GM18907 (cell line): ENCODE data around the gene RNF166.

ENCODE experiments used
- ATAC-seq: cut with Tn5 transposase; IDR thresholded peaks from one replicate; pipeline ENCODE4 v1.9.1; 2021; ENCODE audit warnings: mild to moderate bottlenecking, moderate library complexity; ENCODE audit not compliant: unreplicated experiment

The RNF166 gene

GRCh38 chr16:88655053-88655732 lies 51.0 kb downstream of the RNF166 start:
- ATAC-seq = no peak

- no peak for ATAC-seq
Observed at GRCh38 chr16:88654363-88655052, 51.7 kb downstream of the RNF166 start.

- no peak for ATAC-seq
Observed at GRCh38 chr16:88653596-88654362, 52.4 kb downstream of the RNF166 start.

GRCh38 chr16:88653101-88653500 lies 53.1 kb downstream of the RNF166 start:
- ATAC-seq = no peak

GRCh38 chr16:88652762-88653063 lies 53.5 kb downstream of the RNF166 start:
- ATAC-seq = no peak

- peak; percentile 5 for ATAC-seq
Observed at GRCh38 chr16:88651989-88652761, 54.0 kb downstream of the RNF166 start.

- ATAC-seq = peak; percentile 72
Observed at GRCh38 chr16:88651276-88651988, 54.8 kb downstream of the RNF166 start.

GRCh38 chr16:88650749-88651275 lies 55.4 kb downstream of the RNF166 start, which contains the start of gene CYBA:
Gene CYBA, minus strand, starts transcription at chr16:88651053. Its CDS starts 40 bp downstream, at chr16:88651013.
- ATAC-seq = peak; percentile 69

- ATAC-seq = peak; percentile 15
Observed at GRCh38 chr16:88649924-88650748, 56.1 kb downstream of the RNF166 start.

GRCh38 chr16:88649195-88649923 lies 56.8 kb downstream of the RNF166 start:
- ATAC-seq = no peak

GRCh38 chr16:88647178-88648070 lies 58.8 kb downstream of the RNF166 start:
- no peak for ATAC-seq
